Globus pallidus (tissue), 1 donor: ENCODE results near the gene STPG1.

Experiments
- DNase-seq: peaks from one replicate; pipeline ENCODE4 v3.0.0-alpha.2; 2015; ENCODE audit warnings: low spot score

STPG1 gene

GRCh38 chr1:24369801-24370200 lies 43.8 kb downstream of the STPG1 start:
- no peak for DNase-seq

DNA sequence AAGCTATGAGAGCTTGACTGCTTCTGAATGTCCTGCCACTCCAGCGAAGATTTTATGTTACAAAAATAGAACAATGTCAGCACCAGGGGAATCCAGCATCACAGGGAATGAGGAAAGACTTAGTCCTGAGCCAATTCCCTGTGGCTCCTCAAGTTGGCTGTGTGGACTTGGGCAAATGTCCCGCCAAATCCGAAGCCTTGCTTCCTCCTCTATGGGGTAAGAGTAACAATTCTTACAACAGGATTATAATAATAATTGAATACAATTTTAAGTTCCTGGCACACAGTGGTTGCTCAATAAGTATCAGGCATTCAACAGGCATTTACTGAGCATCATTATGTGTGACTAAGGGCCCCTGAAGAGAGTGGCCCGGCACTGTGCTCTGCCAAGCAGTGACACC lies 44.4 kb downstream of the STPG1 start:
- no peak for DNase-seq

- no peak for DNase-seq
Observed at GRCh38 chr1:24366707-24367106, 46.9 kb downstream of the STPG1 start.

GRCh38 chr1:24364975-24365678 lies 48.5 kb downstream of the STPG1 start:
- no peak for DNase-seq

DNA sequence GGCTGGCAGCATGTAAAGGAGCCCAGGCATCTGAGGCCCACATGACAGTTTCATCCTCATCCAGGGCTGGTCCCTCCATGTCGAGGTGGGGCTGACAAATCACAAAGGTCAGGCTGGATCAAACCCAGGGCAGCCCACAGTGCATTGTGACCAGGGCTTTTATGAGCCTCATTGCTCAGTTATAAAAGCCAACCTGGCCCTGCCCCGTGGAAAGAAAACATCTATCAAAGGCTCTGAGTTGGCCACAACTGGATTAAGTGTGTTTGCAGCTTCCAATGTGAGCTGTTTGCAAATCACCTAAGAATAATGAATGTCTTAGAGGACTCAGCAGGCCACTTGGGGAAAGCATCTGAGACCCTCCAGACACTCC lies 49.0 kb downstream of the STPG1 start:
- no peak for DNase-seq

GRCh38 chr1:24363994-24364393 lies 49.6 kb downstream of the STPG1 start:
- DNase-seq = no peak

GRCh38 chr1:24362982-24363614 lies 50.5 kb downstream of the STPG1 start:
- DNase-seq = no peak

DNA sequence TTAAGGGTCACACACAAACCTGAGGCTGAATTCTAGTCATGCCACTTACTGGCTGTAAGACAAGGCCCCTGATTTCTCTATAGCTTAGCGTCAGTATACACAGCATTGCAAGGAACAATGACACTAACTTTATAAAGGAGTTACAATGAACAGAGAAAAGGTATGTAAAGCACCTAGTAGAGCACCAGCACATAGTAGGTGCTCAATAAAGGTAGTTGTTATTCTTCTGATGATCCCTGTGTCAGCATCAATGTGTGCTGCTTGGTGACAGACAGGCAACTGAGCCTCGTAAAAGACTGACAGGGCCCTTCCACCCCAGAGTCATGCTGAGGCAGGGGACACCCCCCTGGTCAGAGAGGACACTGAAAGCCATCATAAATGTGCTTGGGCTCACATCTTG lies 51.2 kb downstream of the STPG1 start:
- no peak for DNase-seq

GRCh38 chr1:24361811-24362210 lies 51.8 kb downstream of the STPG1 start:
- no peak for DNase-seq

- DNase-seq = no peak
Observed at GRCh38 chr1:24360681-24361080, 52.9 kb downstream of the STPG1 start.

DNA sequence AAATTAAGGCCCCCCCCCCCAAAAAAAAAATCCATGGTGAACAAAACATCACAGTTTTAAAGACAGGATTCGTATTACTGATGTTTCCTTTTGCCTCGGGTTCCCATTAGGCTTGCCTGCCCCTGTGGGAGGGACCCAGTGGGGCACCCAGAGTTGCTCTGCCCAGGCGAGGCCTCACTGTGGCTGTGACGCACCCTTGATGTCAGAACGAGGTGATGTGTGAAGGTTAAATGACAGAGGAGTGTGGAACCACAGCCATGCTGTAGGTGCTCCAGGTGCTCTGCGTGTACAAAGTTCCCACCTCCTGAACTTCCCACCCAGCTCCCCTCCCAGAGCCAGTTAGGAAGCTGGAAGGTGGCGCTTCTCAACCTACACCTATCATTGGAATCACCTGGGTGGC lies 56.5 kb downstream of the STPG1 start:
- no peak for DNase-seq

DNA sequence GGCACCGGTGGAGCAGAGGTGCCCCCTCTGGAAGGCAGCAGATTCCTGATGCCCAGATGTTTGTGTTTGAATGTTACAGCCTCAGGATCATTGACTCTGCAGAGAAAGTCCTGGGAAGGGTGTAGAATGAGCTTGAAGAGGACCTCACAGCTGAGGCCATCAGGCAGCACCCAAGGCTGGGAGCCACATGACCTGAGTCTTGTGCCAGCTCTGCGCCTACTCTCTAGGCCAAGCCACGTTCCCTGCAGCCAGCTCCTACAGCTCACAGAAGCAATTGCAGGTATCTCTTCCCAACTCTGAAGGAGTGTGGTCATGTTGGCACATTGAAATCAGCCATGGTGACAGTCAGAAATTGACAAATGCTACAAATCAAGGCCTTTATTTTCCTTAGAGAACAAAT lies 58.1 kb downstream of the STPG1 start:
- no peak for DNase-seq

- DNase-seq = no peak
Observed at GRCh38 chr1:24353292-24353891, 60.2 kb downstream of the STPG1 start.

GRCh38 chr1:24351918-24352627 lies 61.5 kb downstream of the STPG1 start:
- no peak for DNase-seq

- no peak for DNase-seq
Observed at GRCh38 chr1:24351247-24351646, 62.3 kb downstream of the STPG1 start.

- no peak for DNase-seq
Observed at GRCh38 chr1:24349891-24350290, 63.7 kb downstream of the STPG1 start.

DNA sequence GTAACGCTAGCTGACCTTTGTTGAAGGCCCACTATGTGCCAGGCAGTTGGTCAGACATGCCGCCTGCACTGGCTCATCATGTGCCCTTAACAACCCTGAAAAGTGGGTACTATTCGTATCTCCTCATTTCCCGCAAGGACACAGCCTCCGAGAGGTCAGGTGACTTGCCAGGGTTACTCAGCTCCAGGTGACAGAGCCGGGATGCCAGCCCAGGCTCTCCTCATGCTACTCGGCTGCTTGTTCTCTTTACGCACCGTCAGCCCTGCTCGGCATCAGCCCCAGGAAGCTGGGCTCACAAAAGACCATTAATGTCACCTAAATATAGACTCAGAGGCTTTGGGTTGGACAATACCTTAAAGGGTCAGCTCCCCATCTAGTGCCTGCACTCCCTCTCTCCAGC lies 65.4 kb downstream of the STPG1 start:
- no peak for DNase-seq

- no peak for DNase-seq
Observed at GRCh38 chr1:24347159-24347934, 66.2 kb downstream of the STPG1 start.

GRCh38 chr1:24345334-24345733 lies 68.2 kb downstream of the STPG1 start:
- DNase-seq = no peak

GRCh38 chr1:24344090-24344742 lies 69.4 kb downstream of the STPG1 start:
- DNase-seq = no peak

GRCh38 chr1:24343412-24344089 lies 70.0 kb downstream of the STPG1 start:
- DNase-seq = no peak
